H1 (cell line): Measurements from ENCODE around the gene CACNG7. TPM values are rescaled to one million over a fixed set of nuclear protein-coding genes. Genes with fewer than 3 reads are reported as not detected.

Experiments used
- BRCA1 ChIP-seq: IDR thresholded peaks from 2 replicates; pipeline ENCODE4 v1.6.1; 2012; ENCODE audit warnings: low read depth, low read length, improper control_type of control experiment
- EP300 ChIP-seq, 2 experiments: IDR thresholded peaks; 1 replicate in 1 of 2; 2 replicates in 1 of 2; pipeline ENCODE4 v1.6.1; 2011 to 2012; ENCODE audit warnings: low read depth in 2 of 2, low read length in 2 of 2, mild to moderate bottlenecking in 2 of 2, borderline replicate concordance in 1 of 2, inconsistent platforms in 1 of 2, moderate library complexity in 1 of 2
- HDAC2 ChIP-seq, 2 experiments: fragments of 300-600 bp in 1 of 2; sonication (generic) in 1 of 2; IDR thresholded peaks; 2 replicates each; pipeline ENCODE4 v1.6.1; 2011 to 2012; ENCODE audit warnings: low read depth in 2 of 2, low read length in 2 of 2, mild to moderate bottlenecking in 2 of 2, moderate library complexity in 2 of 2, borderline replicate concordance in 1 of 2, inconsistent platforms in 1 of 2
- JUND ChIP-seq: IDR thresholded peaks from 2 replicates; pipeline ENCODE4 v1.6.1; 2011; ENCODE audit warnings: mild to moderate bottlenecking, improper control_type of control experiment, low read length
- NANOG ChIP-seq: IDR thresholded peaks from 2 replicates; pipeline ENCODE4 v1.6.1; 2011; ENCODE audit warnings: low read length, low read depth, mild to moderate bottlenecking, inconsistent platforms; ENCODE audit not compliant: insufficient read depth, poor library complexity, severe bottlenecking
- POLR2A ChIP-seq, 2 experiments: IDR thresholded peaks; 1 replicate in 1 of 2; 2 replicates in 1 of 2; pipeline ENCODE4 v1.6.1; 2011; ENCODE audit warnings: low read depth in 2 of 2, low read length in 2 of 2, mild to moderate bottlenecking in 2 of 2; ENCODE audit errors: control extremely low read depth in 1 of 2
- RAD21 ChIP-seq, 2 experiments: IDR thresholded peaks in 1 of 2; conservative IDR thresholded peaks in 1 of 2; 2 replicates each; pipeline ENCODE4 v1.6.1; 2011; ENCODE audit warnings: low read depth in 2 of 2, low read length in 2 of 2, improper control_type of control experiment in 1 of 2, inconsistent platforms in 1 of 2, mild to moderate bottlenecking in 1 of 2, moderate library complexity in 1 of 2
- TAF1 ChIP-seq: IDR thresholded peaks from 2 replicates; pipeline ENCODE4 v1.6.1; 2011; ENCODE audit warnings: mild to moderate bottlenecking, low read depth, low read length
- TBP ChIP-seq: IDR thresholded peaks from 2 replicates; pipeline ENCODE4 v1.6.1; 2011; ENCODE audit warnings: low read depth, low read length, improper control_type of control experiment
- polyA plus RNA-seq, 7 experiments: library from polyadenylated mRNA; depleted of rRNA in 3 of 7; stranded (reverse) in 5 of 7; unstranded in 2 of 7; fragments of >200 nt in 5 of 7; fragments of 200-250 nt in 2 of 7; gene quantifications; 1 replicate in 5 of 7; 2 replicates in 1 of 7; 4 replicates in 1 of 7; pipeline versions ENCODE4 v1.2.1 to v1.2.3, GENCODE V29; 2011 to 2013; ENCODE audit warnings: missing spikeins in 2 of 7, mixed read lengths in 2 of 7
- total RNA-seq: library from RNA; stranded (reverse); fragmentation: NEBNext Ultra II Directional; extraction: Animal tissue kit (Norgen Biotek cat#: 25700); gene quantifications from 2 replicates; pipeline ENCODE4 v1.2.1, GENCODE V29; 2021
- TF ChIP-seq, protein P1 (sequence below): IDR thresholded peaks from 2 replicates; pipeline ENCODE4 v1.6.1; 2012; ENCODE audit warnings: inconsistent platforms
- TF ChIP-seq, protein P2 (sequence below), 3 experiments: IDR thresholded peaks; 1 replicate in 2 of 3; 2 replicates in 1 of 3; pipeline versions ENCODE4 v1.5.1 to v1.6.1; 2011; ENCODE audit warnings: low read length in 3 of 3, mild to moderate bottlenecking in 3 of 3, inconsistent platforms in 2 of 3, low read depth in 1 of 3, moderate library complexity in 1 of 3; ENCODE audit not compliant: insufficient read depth in 1 of 3; ENCODE audit errors: control extremely low read depth in 1 of 3

Gene CACNG7
- total and polyA plus RNA-seq, 2 of the 8 experiments (the other 6 are each of a cell fraction or from before 2014, with no cell fraction given): 28.9 to 69.8 TPM

DNA sequence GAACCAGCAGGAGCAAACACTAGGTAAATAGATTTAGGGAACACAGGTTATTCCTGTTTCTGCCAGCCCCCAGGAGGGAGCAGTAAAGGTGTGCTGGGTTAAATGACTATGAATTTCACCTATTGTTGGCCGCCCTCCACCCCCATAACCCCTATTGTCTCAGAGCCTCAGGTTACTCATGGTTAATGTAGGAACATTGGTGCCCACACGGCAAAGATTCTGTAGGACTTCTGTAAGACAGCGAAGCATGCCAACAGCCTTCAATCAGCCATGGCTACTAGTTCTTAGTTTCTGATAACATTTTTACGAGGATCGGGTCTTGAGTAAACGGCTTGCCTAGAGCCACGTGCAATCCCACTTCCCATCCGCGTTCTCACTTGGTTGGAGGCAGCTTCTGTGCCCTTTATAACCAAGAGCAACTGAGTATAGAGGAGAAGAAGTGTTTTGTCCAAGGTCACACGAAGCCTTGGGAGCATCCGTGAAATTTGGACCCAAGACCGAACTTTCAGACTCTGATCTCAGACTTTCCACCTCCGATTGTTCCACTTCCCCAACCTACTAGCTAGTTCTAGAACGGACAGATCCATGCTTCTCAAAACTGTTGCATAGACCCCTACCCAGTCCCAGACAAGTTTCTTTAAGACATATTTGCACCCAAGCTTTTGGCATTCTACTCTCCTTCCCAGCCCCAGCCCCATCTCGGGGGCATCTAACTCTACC is 48.5 kb downstream of the CACNG7 start (continued):
- TF ChIP-seq RAD21 (IDR thresholded peaks at IDR 0.05 in 1 of 2, conservative IDR thresholded peaks at IDR 0.05 in 1 of 2; ENCODE audit: low read depth in 2 of 2, low read length in 2 of 2) (peak; percentile 18 to 40; a peak in 3 of 4 replicates), TBP (peak; percentile 47; the same call in 1 of the 2 replicates), NANOG (peak; percentile 75), TAF1 (no peak), EP300 (IDR thresholded peaks at IDR 0.05; ENCODE audit: borderline replicate concordance in 1 of 2, low read depth in 2 of 2, low read length in 2 of 2) (0 out of 3 replicates have a peak, but pooled peaks of 1 of the 2 experiments have one; percentile 15), POLR2A (IDR thresholded peaks at IDR 0.05; ENCODE audit: control extremely low read depth in 1 of 2, low read depth in 2 of 2, low read length in 2 of 2) (peak; percentile 56 to 61), JUND (0 out of 2 replicates have a peak, but pooled peaks have one; percentile 12), BRCA1 (no peak), HDAC2 (IDR thresholded peaks at IDR 0.05; ENCODE audit: borderline replicate concordance in 1 of 2, low read depth in 2 of 2, low read length in 2 of 2) (0 out of 4 replicates have a peak, but pooled peaks of 1 of the 2 experiments have one; percentile 3)
- TF ChIP-seq, protein P1, sequence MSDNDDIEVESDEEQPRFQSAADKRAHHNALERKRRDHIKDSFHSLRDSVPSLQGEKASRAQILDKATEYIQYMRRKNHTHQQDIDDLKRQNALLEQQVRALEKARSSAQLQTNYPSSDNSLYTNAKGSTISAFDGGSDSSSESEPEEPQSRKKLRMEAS: peak; percentile 87
- TF ChIP-seq, protein P2, sequence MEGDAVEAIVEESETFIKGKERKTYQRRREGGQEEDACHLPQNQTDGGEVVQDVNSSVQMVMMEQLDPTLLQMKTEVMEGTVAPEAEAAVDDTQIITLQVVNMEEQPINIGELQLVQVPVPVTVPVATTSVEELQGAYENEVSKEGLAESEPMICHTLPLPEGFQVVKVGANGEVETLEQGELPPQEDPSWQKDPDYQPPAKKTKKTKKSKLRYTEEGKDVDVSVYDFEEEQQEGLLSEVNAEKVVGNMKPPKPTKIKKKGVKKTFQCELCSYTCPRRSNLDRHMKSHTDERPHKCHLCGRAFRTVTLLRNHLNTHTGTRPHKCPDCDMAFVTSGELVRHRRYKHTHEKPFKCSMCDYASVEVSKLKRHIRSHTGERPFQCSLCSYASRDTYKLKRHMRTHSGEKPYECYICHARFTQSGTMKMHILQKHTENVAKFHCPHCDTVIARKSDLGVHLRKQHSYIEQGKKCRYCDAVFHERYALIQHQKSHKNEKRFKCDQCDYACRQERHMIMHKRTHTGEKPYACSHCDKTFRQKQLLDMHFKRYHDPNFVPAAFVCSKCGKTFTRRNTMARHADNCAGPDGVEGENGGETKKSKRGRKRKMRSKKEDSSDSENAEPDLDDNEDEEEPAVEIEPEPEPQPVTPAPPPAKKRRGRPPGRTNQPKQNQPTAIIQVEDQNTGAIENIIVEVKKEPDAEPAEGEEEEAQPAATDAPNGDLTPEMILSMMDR (IDR thresholded peaks at IDR 0.05; ENCODE audit: control extremely low read depth in 1 of 3, insufficient read depth in 1 of 3, low read depth in 1 of 3, low read length in 3 of 3): peak in 1 of 3 experiments; percentile 3; a peak in 1 of 4 replicates
